ENCODE results near the gene TRIO. TPM values are rescaled to one million over a fixed set of nuclear protein-coding genes. Genes with fewer than 3 reads are reported as not detected.

TRIO gene
- total RNA-seq, 5 donors from 2014 or later (not counting 1 experiment from before 2014, with no cell fraction given), result 6.2 to 31.1 (median 11.8) TPM

GRCh38 chr5:14184082-14184481 lies 40.9 kb downstream of the TRIO start:
- Histone ChIP-seq H3K9me3 (no peaks in the 10 kb centered on the region), H3K4me1 (ENCODE audit: control insufficient read depth in 1 of 2, extremely low read depth in 1 of 2, insufficient read depth in 2 of 2, low read length in 2 of 2) (no peaks in the 10 kb centered on the region), H3K27ac (ENCODE audit: low read length) (no peak overlapping the region), H3K36me3 (ENCODE audit: control insufficient read depth in 2 of 2, extremely low read depth in 1 of 2, insufficient read depth in 1 of 2, low read length in 1 of 2) (no peaks in the 10 kb centered on the region), H3K4me3 (ENCODE audit: control insufficient read depth in 1 of 2, extremely low read depth in 1 of 2, low read length in 1 of 2) (no peak overlapping the region), H3K27me3 (replicated peaks in 1 of 2; ENCODE audit: control insufficient read depth in 2 of 2, extremely low read depth in 1 of 2, insufficient read depth in 2 of 2, low read length in 1 of 2) (peaks cover 0 to 5% of the 10 kb centered on the region in 2 experiments)
- DNase-seq, result no peak
- ATAC-seq (replicated peaks in 1 of 4), result no peak
- Mint-ChIP-seq H3K27ac (no peak overlapping the region), H3K4me3 (no peak overlapping the region), H3K4me1 (peaks cover 0 to 2% (median 0%) of the 10 kb centered on the region in 3 donors), H3K27me3 (peaks cover 0 to 2% of the 10 kb centered on the region in 2 donors), H3K36me3 (no peaks in the 10 kb centered on the region), H3K9me3 (no peaks in the 10 kb centered on the region)
- WGBS (ENCODE audit: insufficient coverage), result 93% methylated on average over 6 of the region's 7 CpGs
- ChIA-PET POLR2A (no interaction called here), CTCF (no interaction called here)

- WGBS (ENCODE audit: insufficient coverage), result 83% methylated on average over 7 of the region's 11 CpGs
- CTCF ChIA-PET, result no interaction called here
- Histone ChIP-seq H3K4me3 (ENCODE audit: control insufficient read depth in 1 of 2, extremely low read depth in 1 of 2, low read length in 1 of 2) (no peak overlapping the region), H3K27me3 (replicated peaks in 1 of 2; ENCODE audit: control insufficient read depth in 2 of 2, extremely low read depth in 1 of 2, insufficient read depth in 2 of 2, low read length in 1 of 2) (peaks cover 0 to 5% of the 10 kb centered on the region in 2 experiments), H3K27ac (ENCODE audit: low read length) (no peak overlapping the region), H3K9me3 (no peaks in the 10 kb centered on the region), H3K4me1 (ENCODE audit: control insufficient read depth in 1 of 2, extremely low read depth in 1 of 2, insufficient read depth in 2 of 2, low read length in 2 of 2) (no peaks in the 10 kb centered on the region), H3K36me3 (ENCODE audit: control insufficient read depth in 2 of 2, extremely low read depth in 1 of 2, insufficient read depth in 1 of 2, low read length in 1 of 2) (no peaks in the 10 kb centered on the region)
- POLR2A ChIA-PET, result no interaction called here
- no peak for DNase-seq
- Mint-ChIP-seq H3K36me3 (no peaks in the 10 kb centered on the region), H3K27ac (no peak overlapping the region), H3K4me3 (no peak overlapping the region), H3K4me1 (peaks cover 0 to 2% (median 0%) of the 10 kb centered on the region in 3 donors), H3K9me3 (no peaks in the 10 kb centered on the region), H3K27me3 (peaks cover 0 to 2% of the 10 kb centered on the region in 2 donors)
- ATAC-seq (replicated peaks in 1 of 4), result no peak
Observed at GRCh38 chr5:14184725-14185124, 41.6 kb downstream of the TRIO start.

GRCh38 chr5:14185326-14186058 lies 42.4 kb downstream of the TRIO start:
- peaks cover 0 to 2% (median 0%) of the 10 kb centered on the region in 3 donors for H3K4me1 Mint-ChIP-seq
- Histone ChIP-seq H3K4me1 (ENCODE audit: control insufficient read depth in 1 of 2, extremely low read depth in 1 of 2, insufficient read depth in 2 of 2, low read length in 2 of 2) (no peaks in the 10 kb centered on the region), H3K9me3 (no peaks in the 10 kb centered on the region), H3K4me3 (ENCODE audit: control insufficient read depth in 1 of 2, extremely low read depth in 1 of 2, low read length in 1 of 2) (no peak overlapping the region), H3K27ac (ENCODE audit: low read length) (no peak overlapping the region), H3K36me3 (ENCODE audit: control insufficient read depth in 2 of 2, extremely low read depth in 1 of 2, insufficient read depth in 1 of 2, low read length in 1 of 2) (no peaks in the 10 kb centered on the region), H3K27me3 (replicated peaks in 1 of 2; ENCODE audit: control insufficient read depth in 2 of 2, extremely low read depth in 1 of 2, insufficient read depth in 2 of 2, low read length in 1 of 2) (peaks cover 0 to 5% of the 10 kb centered on the region in 2 experiments)
- 71% methylated on average over 5 of the region's 7 CpGs for WGBS (ENCODE audit: insufficient coverage)
- no peak overlapping the region for H3K4me3 Mint-ChIP-seq
- CTCF ChIA-PET, result interaction anchor here in 1 of 2 donors (0.6 kb wide), 1 partner anchor 77 kb away, joined by 3 read pairs; no protein-coding TSS in a partner anchor
- no peak for DNase-seq
- H3K36me3 Mint-ChIP-seq, result no peaks in the 10 kb centered on the region
- POLR2A ChIA-PET, result no interaction called here
- no peak for ATAC-seq (replicated peaks in 1 of 4)
- H3K9me3 Mint-ChIP-seq, result no peaks in the 10 kb centered on the region
- no peak overlapping the region for H3K27ac Mint-ChIP-seq
- peaks cover 0 to 5% of the 10 kb centered on the region in 2 donors for H3K27me3 Mint-ChIP-seq

- WGBS (ENCODE audit: insufficient coverage), result 69% methylated on average over 4 of the region's 7 CpGs
- Mint-ChIP-seq H3K36me3 (no peaks in the 10 kb centered on the region), H3K27ac (no peak overlapping the region), H3K9me3 (no peaks in the 10 kb centered on the region), H3K4me3 (no peak overlapping the region), H3K27me3 (peaks cover 0 to 5% of the 10 kb centered on the region in 2 donors), H3K4me1 (peaks cover 0 to under 1% (median 0%) of the 10 kb centered on the region in 3 donors)
- ChIA-PET POLR2A (no interaction called here), CTCF (no interaction called here)
- no peak overlapping the region for H3K4me3 ChIP-seq (ENCODE audit: control insufficient read depth in 1 of 2, extremely low read depth in 1 of 2, low read length in 1 of 2)
- ATAC-seq (replicated peaks in 1 of 4) (no peak), DNase-seq (no peak)
- H3K36me3 ChIP-seq (ENCODE audit: control insufficient read depth in 2 of 2, extremely low read depth in 1 of 2, insufficient read depth in 1 of 2, low read length in 1 of 2), result no peaks in the 10 kb centered on the region
- no peak overlapping the region for H3K27ac ChIP-seq (ENCODE audit: low read length)
- H3K4me1 ChIP-seq (ENCODE audit: control insufficient read depth in 1 of 2, extremely low read depth in 1 of 2, insufficient read depth in 2 of 2, low read length in 2 of 2), result no peaks in the 10 kb centered on the region
- peaks cover 0 to 8% of the 10 kb centered on the region in 2 experiments for H3K27me3 ChIP-seq (replicated peaks in 1 of 2; ENCODE audit: control insufficient read depth in 2 of 2, extremely low read depth in 1 of 2, insufficient read depth in 2 of 2, low read length in 1 of 2)
- no peaks in the 10 kb centered on the region for H3K9me3 ChIP-seq
Observed at GRCh38 chr5:14186059-14186830, 43.1 kb downstream of the TRIO start.

GRCh38 chr5:14187157-14187556 lies 44.0 kb downstream of the TRIO start:
- ATAC-seq (replicated peaks in 1 of 4) (no peak), DNase-seq (no peak)
- Histone ChIP-seq H3K4me1 (ENCODE audit: control insufficient read depth in 1 of 2, extremely low read depth in 1 of 2, insufficient read depth in 2 of 2, low read length in 2 of 2) (no peaks in the 10 kb centered on the region), H3K27me3 (replicated peaks in 1 of 2; ENCODE audit: control insufficient read depth in 2 of 2, extremely low read depth in 1 of 2, insufficient read depth in 2 of 2, low read length in 1 of 2) (peaks cover 0 to 6% of the 10 kb centered on the region in 2 experiments), H3K9me3 (no peaks in the 10 kb centered on the region), H3K27ac (ENCODE audit: low read length) (no peak overlapping the region), H3K36me3 (ENCODE audit: control insufficient read depth in 2 of 2, extremely low read depth in 1 of 2, insufficient read depth in 1 of 2, low read length in 1 of 2) (no peaks in the 10 kb centered on the region), H3K4me3 (ENCODE audit: control insufficient read depth in 1 of 2, extremely low read depth in 1 of 2, low read length in 1 of 2) (no peak overlapping the region)
- WGBS (ENCODE audit: insufficient coverage), result no CpG with 5 or more reads among the region's 3 CpGs
- Mint-ChIP-seq H3K4me1 (no peaks in the 10 kb centered on the region), H3K4me3 (no peak overlapping the region), H3K9me3 (no peaks in the 10 kb centered on the region), H3K36me3 (no peaks in the 10 kb centered on the region), H3K27ac (no peak overlapping the region), H3K27me3 (peaks cover 0 to 5% of the 10 kb centered on the region in 2 donors)
- ChIA-PET POLR2A (no interaction called here), CTCF (no interaction called here)

- H3K4me3 Mint-ChIP-seq, result no peak overlapping the region
- ChIA-PET CTCF (no interaction called here), POLR2A (no interaction called here)
- no peaks in the 10 kb centered on the region for H3K9me3 ChIP-seq
- H3K9me3 Mint-ChIP-seq, result no peaks in the 10 kb centered on the region
- no peaks in the 10 kb centered on the region for H3K36me3 ChIP-seq (ENCODE audit: control insufficient read depth in 2 of 2, extremely low read depth in 1 of 2, insufficient read depth in 1 of 2, low read length in 1 of 2)
- no peak for DNase-seq
- H3K4me1 ChIP-seq (ENCODE audit: control insufficient read depth in 1 of 2, extremely low read depth in 1 of 2, insufficient read depth in 2 of 2, low read length in 2 of 2), result no peaks in the 10 kb centered on the region
- H3K27ac Mint-ChIP-seq, result no peak overlapping the region
- peaks cover 0 to 6% of the 10 kb centered on the region in 2 experiments for H3K27me3 ChIP-seq (replicated peaks in 1 of 2; ENCODE audit: control insufficient read depth in 2 of 2, extremely low read depth in 1 of 2, insufficient read depth in 2 of 2, low read length in 1 of 2)
- no peaks in the 10 kb centered on the region for H3K36me3 Mint-ChIP-seq
- H3K27me3 Mint-ChIP-seq, result peaks cover 0 to 5% of the 10 kb centered on the region in 2 donors
- H3K4me1 Mint-ChIP-seq, result no peaks in the 10 kb centered on the region
- 94% methylated on average over 3 of the region's 5 CpGs for WGBS (ENCODE audit: insufficient coverage)
- no peak overlapping the region for H3K27ac ChIP-seq (ENCODE audit: low read length)
- ATAC-seq (replicated peaks in 1 of 4), result no peak
- no peak overlapping the region for H3K4me3 ChIP-seq (ENCODE audit: control insufficient read depth in 1 of 2, extremely low read depth in 1 of 2, low read length in 1 of 2)
Observed at GRCh38 chr5:14187660-14188059, 44.5 kb downstream of the TRIO start.

Data from T-cell (primary cell).